ENCODE measurements around the gene RAPGEF3. TPM values are rescaled to one million over a fixed set of nuclear protein-coding genes. Genes with fewer than 3 reads are reported as not detected.
A peak's percentile ranks its signal among the peaks of the same experiment; 100 is the strongest.

The RAPGEF3 gene
- total RNA-seq, 6 donors from 2014 or later = 19.0 to 94.0 (median 52.1) TPM

- peaks cover 6 to 12% (median 9%) of the 10 kb centered on the region in 4 donors for H3K4me1 ChIP-seq
- H3K4me3 ChIP-seq = no peak overlapping the region
- no peak overlapping the region for H3K27ac ChIP-seq
- H3K27me3 ChIP-seq = no peaks in the 10 kb centered on the region
- ATAC-seq (ENCODE audit: low FRiP score in 2 of 2) (no peak), DNase-seq (peak in 1 of 2 donors; percentile 64)
- 85 to 89% methylated on average over 4 to 14 of the region's 14 CpGs for WGBS, 2 donors
- TF ChIP-seq EP300 (IDR thresholded peaks at IDR 0.05) (no peak), CTCF (IDR thresholded peaks at IDR 0.05) (no peak), POLR2A (IDR thresholded peaks at IDR 0.05) (no peak), POLR2AphosphoS5 (IDR thresholded peaks at IDR 0.05) (no peak)
- peaks cover 0 to 55% (median 26%) of the 10 kb centered on the region in 4 donors for H3K36me3 ChIP-seq
- no peaks in the 10 kb centered on the region for H3K9me3 ChIP-seq
These were observed 10.8 kb downstream of the RAPGEF3 start for GRCh38 chr12:47747596-47748506.

GRCh38 chr12:47747126-47747525 lies 11.6 kb downstream of the RAPGEF3 start:
- Histone ChIP-seq H3K27ac (no peak overlapping the region), H3K4me1 (peaks cover 1 to 5% (median 5%) of the 10 kb centered on the region in 4 donors), H3K27me3 (no peaks in the 10 kb centered on the region), H3K36me3 (peaks cover 0 to 55% (median 26%) of the 10 kb centered on the region in 4 donors), H3K9me3 (no peaks in the 10 kb centered on the region), H3K4me3 (no peak overlapping the region)
- WGBS, 2 donors = 84 to 88% methylated on average over 4 of the region's 4 CpGs
- no peak for ATAC-seq (ENCODE audit: low FRiP score in 2 of 2)
- DNase-seq = no peak
- TF ChIP-seq POLR2A (IDR thresholded peaks at IDR 0.05) (no peak), CTCF (IDR thresholded peaks at IDR 0.05) (no peak), POLR2AphosphoS5 (IDR thresholded peaks at IDR 0.05) (no peak), EP300 (IDR thresholded peaks at IDR 0.05) (no peak)

- DNase-seq (peak in 1 of 2 donors; percentile 57), ATAC-seq (ENCODE audit: low FRiP score in 2 of 2) (no peak)
- H3K36me3 ChIP-seq = peaks cover 0 to 53% (median 26%) of the 10 kb centered on the region in 4 donors
- no peak overlapping the region for H3K27ac ChIP-seq
- H3K4me1 ChIP-seq = peaks cover 5 to 11% (median 7%) of the 10 kb centered on the region in 4 donors
- H3K27me3 ChIP-seq = no peaks in the 10 kb centered on the region
- no peaks in the 10 kb centered on the region for H3K9me3 ChIP-seq
- H3K4me3 ChIP-seq = no peak overlapping the region
- TF ChIP-seq CTCF (IDR thresholded peaks at IDR 0.05) = no peak
- WGBS, 2 donors = 84 to 90% methylated on average over 7 of the region's 7 CpGs
These were observed 12.2 kb downstream of the RAPGEF3 start for GRCh38 chr12:47746523-47746922.

GRCh38 chr12:47746073-47746472 lies 12.6 kb downstream of the RAPGEF3 start:
- ATAC-seq (ENCODE audit: low FRiP score in 2 of 2) (no peak), DNase-seq (no peak)
- no peaks in the 10 kb centered on the region for H3K9me3 ChIP-seq
- H3K4me3 ChIP-seq = no peak overlapping the region
- H3K27ac ChIP-seq = no peak overlapping the region
- H3K36me3 ChIP-seq = peaks cover 0 to 50% (median 24%) of the 10 kb centered on the region in 4 donors
- TF ChIP-seq EP300 (IDR thresholded peaks at IDR 0.05) (no peak), POLR2AphosphoS5 (IDR thresholded peaks at IDR 0.05) (no peak), POLR2A (IDR thresholded peaks at IDR 0.05) (no peak), CTCF (IDR thresholded peaks at IDR 0.05) (no peak)
- no peaks in the 10 kb centered on the region for H3K27me3 ChIP-seq
- peaks cover 10 to 16% (median 12%) of the 10 kb centered on the region in 4 donors for H3K4me1 ChIP-seq
- WGBS, 2 donors = 88 to 93% methylated on average over 5 of the region's 5 CpGs

Data from upper lobe of left lung (tissue), 6 donors.